ENCODE measurements around the gene WDFY3. TPM values are rescaled to one million over a fixed set of nuclear protein-coding genes. Genes with fewer than 3 reads are reported as not detected.

Gene WDFY3
- total and polyA plus RNA-seq, 2 experiments from 2014 or later: 3.1 to 45.6 TPM

DNA sequence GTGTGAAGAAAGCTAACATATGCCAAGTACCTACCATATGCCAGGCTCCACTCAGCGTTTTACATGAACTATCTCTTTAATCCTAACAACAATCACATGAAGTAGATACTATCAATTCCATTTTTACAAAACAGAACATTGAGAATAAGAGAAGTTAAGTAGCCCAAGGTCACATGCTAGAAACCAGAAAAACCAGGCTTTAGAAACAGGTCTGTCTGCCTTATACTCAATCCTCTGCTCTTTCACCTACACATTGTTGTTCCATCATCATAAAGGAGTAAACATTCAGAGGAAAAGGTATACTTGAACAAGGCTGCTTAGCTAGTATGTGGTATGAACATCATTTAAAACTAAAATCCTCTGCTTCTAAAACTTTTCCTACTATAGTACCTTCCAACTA is 42.1 kb downstream of the WDFY3 start:
- no peak overlapping the region for H3K9ac ChIP-seq
- 0 out of 2 replicates have a peak, but pooled peaks cover 4% of the 10 kb centered on the region for H3K36me3 ChIP-seq (ENCODE audit: low read depth)
- no peak for DNase-seq
- no peak overlapping the region for H3K4me2 ChIP-seq (ENCODE audit: unreplicated experiment)
- H3K9me3 ChIP-seq (ENCODE audit: low read depth): no peaks in the 10 kb centered on the region
- 62 to 64% methylated on average over 1 of the region's 1 CpG for WGBS, 2 experiments (ENCODE audit: low coverage in 1 of 2, low lambda C conversion rate in 2 of 2, missing lambda C conversion rate in 2 of 2)
- peaks cover 92% of the 10 kb centered on the region for H3K79me2 ChIP-seq (ENCODE audit: insufficient read depth)
- no peak for TF ChIP-seq EZH2phosphoT487 (IDR thresholded peaks at IDR 0.05; ENCODE audit: insufficient read depth, low read depth)
- TF ChIP-seq EZH2 (IDR thresholded peaks at IDR 0.05; ENCODE audit: insufficient read depth, poor library complexity, severe bottlenecking): no peak
- H3K27ac ChIP-seq: no peak overlapping the region
- peaks cover 14% of the 10 kb centered on the region; the same call in 1 of the 2 replicates for H3F3A ChIP-seq (ENCODE audit: insufficient read depth)
- H4K20me1 ChIP-seq (ENCODE audit: insufficient read depth): no peaks in the 10 kb centered on the region
- H3K4me3 ChIP-seq: no peak overlapping the region
- no peak overlapping the region for H2AFZ ChIP-seq
- in situ Hi-C loops (cut with MboI): no loop called here
- H3K9me2 ChIP-seq (ENCODE audit: insufficient read depth): no peaks in the 10 kb centered on the region
- no peaks in the 10 kb centered on the region for H3K27me3 ChIP-seq (replicated peaks; ENCODE audit: insufficient read depth)
- H3K4me1 ChIP-seq (ENCODE audit: insufficient read depth): peaks cover 19% of the 10 kb centered on the region

DNA sequence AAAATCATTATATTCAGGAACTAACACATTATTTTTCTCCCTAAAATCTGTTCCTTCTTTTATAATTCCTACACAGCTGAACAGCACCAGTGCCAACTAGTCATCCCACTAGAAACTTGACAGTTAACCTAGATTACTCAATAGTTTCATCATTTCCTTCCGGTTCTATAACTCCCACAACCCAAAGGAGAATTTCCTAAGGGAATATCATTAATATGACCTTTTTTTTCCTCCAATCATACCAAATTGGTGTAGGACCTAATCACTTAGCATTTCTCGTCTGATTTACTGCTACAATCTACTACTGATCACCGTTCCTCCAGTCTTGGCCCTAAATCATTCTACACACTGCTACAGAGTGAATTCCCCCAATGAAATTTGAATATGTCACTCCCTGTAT is 45.9 kb downstream of the WDFY3 start:
- peaks cover 26% of the 10 kb centered on the region; the same call in 1 of the 2 replicates for H3F3A ChIP-seq (ENCODE audit: insufficient read depth)
- peak overlapping the region; percentile 63 for H3K4me2 ChIP-seq (ENCODE audit: unreplicated experiment)
- H3K9me3 ChIP-seq (ENCODE audit: low read depth): no peaks in the 10 kb centered on the region
- no peak overlapping the region for H3K9ac ChIP-seq
- DNase-seq: peak; percentile 86
- H2AFZ ChIP-seq: no peak overlapping the region
- WGBS, 2 experiments (ENCODE audit: low coverage in 1 of 2, low lambda C conversion rate in 2 of 2, missing lambda C conversion rate in 2 of 2): 20 to 22% methylated on average over 3 of the region's 3 CpGs
- TF ChIP-seq EZH2phosphoT487 (IDR thresholded peaks at IDR 0.05; ENCODE audit: insufficient read depth, low read depth) (no peak), EZH2 (IDR thresholded peaks at IDR 0.05; ENCODE audit: insufficient read depth, poor library complexity, severe bottlenecking) (no peak)
- no peaks in the 10 kb centered on the region for H3K9me2 ChIP-seq (ENCODE audit: insufficient read depth)
- H3K4me3 ChIP-seq: peak overlapping the region; percentile 31
- peak overlapping the region; percentile 70 for H3K27ac ChIP-seq
- peaks cover 47% of the 10 kb centered on the region for H3K4me1 ChIP-seq (ENCODE audit: insufficient read depth)
- 0 out of 2 replicates have a peak, but pooled peaks cover 7% of the 10 kb centered on the region for H3K36me3 ChIP-seq (ENCODE audit: low read depth)
- H3K79me2 ChIP-seq (ENCODE audit: insufficient read depth): peaks cover 91% of the 10 kb centered on the region
- H3K27me3 ChIP-seq (replicated peaks; ENCODE audit: insufficient read depth): no peaks in the 10 kb centered on the region
- in situ Hi-C loops (cut with MboI): no loop called here
- no peaks in the 10 kb centered on the region for H4K20me1 ChIP-seq (ENCODE audit: insufficient read depth)

- peak; percentile 28 for DNase-seq
- Histone ChIP-seq H3K4me1 (ENCODE audit: insufficient read depth) (peaks cover 54% of the 10 kb centered on the region), H3K4me2 (ENCODE audit: unreplicated experiment) (peak overlapping the region; percentile 25), H3K9me3 (ENCODE audit: low read depth) (no peaks in the 10 kb centered on the region), H3F3A (ENCODE audit: insufficient read depth) (peaks cover 36% of the 10 kb centered on the region; the same call in 1 of the 2 replicates), H3K9me2 (ENCODE audit: insufficient read depth) (no peaks in the 10 kb centered on the region), H3K27ac (no peak overlapping the region), H3K36me3 (ENCODE audit: low read depth) (0 out of 2 replicates have a peak, but pooled peaks cover 7% of the 10 kb centered on the region), H3K27me3 (replicated peaks; ENCODE audit: insufficient read depth) (no peaks in the 10 kb centered on the region), H2AFZ (no peak overlapping the region), H4K20me1 (ENCODE audit: insufficient read depth) (no peaks in the 10 kb centered on the region), H3K79me2 (ENCODE audit: insufficient read depth) (peaks cover 91% of the 10 kb centered on the region), H3K9ac (no peak overlapping the region), H3K4me3 (no peak overlapping the region)
- 97 to 98% methylated on average over 3 of the region's 3 CpGs for WGBS, 2 experiments (ENCODE audit: low coverage in 1 of 2, low lambda C conversion rate in 2 of 2, missing lambda C conversion rate in 2 of 2)
- in situ Hi-C loops (cut with MboI): no loop called here
- TF ChIP-seq EZH2phosphoT487 (IDR thresholded peaks at IDR 0.05; ENCODE audit: insufficient read depth, low read depth) (no peak), EZH2 (IDR thresholded peaks at IDR 0.05; ENCODE audit: insufficient read depth, poor library complexity, severe bottlenecking) (no peak)
Measured at GRCh38 chr4:84917869-84918600, 48.5 kb downstream of the WDFY3 start.

DNA sequence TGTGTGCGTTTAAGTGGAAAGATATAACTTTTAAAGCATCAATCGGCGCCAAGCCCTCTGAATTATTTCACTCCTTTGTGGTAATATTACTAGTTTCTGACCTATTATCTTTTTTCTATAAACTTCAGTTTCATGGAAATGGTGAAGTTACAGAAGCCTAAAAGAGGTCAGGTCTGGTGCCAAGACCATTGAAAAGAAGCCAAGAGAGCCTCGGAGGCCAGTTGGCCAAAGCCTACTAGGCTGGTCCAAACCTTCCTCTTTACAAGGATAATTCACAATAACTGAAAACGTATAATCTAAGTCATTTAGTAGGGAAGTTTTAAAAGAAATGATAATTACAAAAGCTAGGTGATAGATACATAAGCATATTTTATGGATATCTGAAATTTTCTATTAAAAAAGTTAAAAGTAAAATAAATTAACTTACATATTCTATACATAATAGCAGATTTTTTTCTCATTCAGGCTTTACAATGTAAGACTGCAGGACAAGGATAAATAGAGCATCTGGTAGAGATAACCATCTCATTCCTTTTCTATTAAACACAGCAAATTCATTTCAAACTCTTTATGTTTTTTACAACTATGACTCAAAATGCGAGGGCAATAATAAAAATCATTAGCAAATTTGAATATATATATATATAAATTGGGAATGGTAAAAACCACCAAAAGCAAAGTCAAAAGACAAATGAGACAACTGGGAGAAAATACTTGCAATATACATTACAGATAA is 49.2 kb downstream of the WDFY3 start:
- Histone ChIP-seq H3K27ac (no peak overlapping the region), H2AFZ (no peak overlapping the region), H4K20me1 (ENCODE audit: insufficient read depth) (no peaks in the 10 kb centered on the region), H3K9me2 (ENCODE audit: insufficient read depth) (no peaks in the 10 kb centered on the region), H3K79me2 (ENCODE audit: insufficient read depth) (peaks cover 91% of the 10 kb centered on the region), H3K4me1 (ENCODE audit: insufficient read depth) (peaks cover 54% of the 10 kb centered on the region), H3K27me3 (replicated peaks; ENCODE audit: insufficient read depth) (no peaks in the 10 kb centered on the region), H3K36me3 (ENCODE audit: low read depth) (peaks cover 7% of the 10 kb centered on the region; the same call in 1 of the 2 replicates), H3K4me3 (no peak overlapping the region), H3F3A (ENCODE audit: insufficient read depth) (peaks cover 36% of the 10 kb centered on the region; the same call in 1 of the 2 replicates), H3K4me2 (ENCODE audit: unreplicated experiment) (peak overlapping the region; percentile 25), H3K9me3 (ENCODE audit: low read depth) (no peaks in the 10 kb centered on the region), H3K9ac (no peak overlapping the region)
- DNase-seq: peak; percentile 50
- WGBS, 2 experiments (ENCODE audit: low coverage in 1 of 2, low lambda C conversion rate in 2 of 2, missing lambda C conversion rate in 2 of 2): 54% methylated on average over 6 of the region's 6 CpGs
- in situ Hi-C loops (cut with MboI): no loop called here
- TF ChIP-seq EZH2 (IDR thresholded peaks at IDR 0.05; ENCODE audit: insufficient read depth, poor library complexity, severe bottlenecking): no peak
- no peak for TF ChIP-seq EZH2phosphoT487 (IDR thresholded peaks at IDR 0.05; ENCODE audit: insufficient read depth, low read depth)

Measured in GM23248 (cell line).